ENCODE results near the gene WDR36.

DNA sequence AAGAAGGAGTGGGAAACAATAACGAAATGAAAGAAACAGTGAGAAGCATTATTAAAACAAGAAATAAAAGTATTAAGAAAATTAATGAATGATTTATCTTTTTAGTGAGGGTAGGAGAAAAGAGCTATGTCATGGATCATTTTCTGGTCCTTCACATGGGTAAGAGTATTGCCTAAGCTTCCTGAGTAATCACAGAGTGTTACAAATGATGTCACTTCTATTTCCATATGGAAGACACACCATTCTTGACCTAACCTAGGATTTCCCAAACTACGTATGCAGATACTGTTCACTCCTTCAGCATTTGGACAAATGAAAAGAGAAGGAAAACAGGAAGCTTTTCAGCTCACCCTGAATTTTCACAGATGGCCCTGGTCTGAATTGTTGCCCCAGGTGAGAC lies 23.9 kb upstream of the WDR36 start:
- TF ChIP-seq, protein P1, sequence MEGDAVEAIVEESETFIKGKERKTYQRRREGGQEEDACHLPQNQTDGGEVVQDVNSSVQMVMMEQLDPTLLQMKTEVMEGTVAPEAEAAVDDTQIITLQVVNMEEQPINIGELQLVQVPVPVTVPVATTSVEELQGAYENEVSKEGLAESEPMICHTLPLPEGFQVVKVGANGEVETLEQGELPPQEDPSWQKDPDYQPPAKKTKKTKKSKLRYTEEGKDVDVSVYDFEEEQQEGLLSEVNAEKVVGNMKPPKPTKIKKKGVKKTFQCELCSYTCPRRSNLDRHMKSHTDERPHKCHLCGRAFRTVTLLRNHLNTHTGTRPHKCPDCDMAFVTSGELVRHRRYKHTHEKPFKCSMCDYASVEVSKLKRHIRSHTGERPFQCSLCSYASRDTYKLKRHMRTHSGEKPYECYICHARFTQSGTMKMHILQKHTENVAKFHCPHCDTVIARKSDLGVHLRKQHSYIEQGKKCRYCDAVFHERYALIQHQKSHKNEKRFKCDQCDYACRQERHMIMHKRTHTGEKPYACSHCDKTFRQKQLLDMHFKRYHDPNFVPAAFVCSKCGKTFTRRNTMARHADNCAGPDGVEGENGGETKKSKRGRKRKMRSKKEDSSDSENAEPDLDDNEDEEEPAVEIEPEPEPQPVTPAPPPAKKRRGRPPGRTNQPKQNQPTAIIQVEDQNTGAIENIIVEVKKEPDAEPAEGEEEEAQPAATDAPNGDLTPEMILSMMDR (IDR thresholded peaks at IDR 0.05) = no peak
- TF ChIP-seq POLR2A (IDR thresholded peaks at IDR 0.05) = no peak

All from adrenal gland (tissue), 5 donors.